ENCODE data around the gene MVK. TPM values are rescaled to one million over a fixed set of nuclear protein-coding genes. Genes with fewer than 3 reads are reported as not detected.

Gene MVK
- polyA plus RNA-seq, 1 experiment: 4.7 TPM

DNA sequence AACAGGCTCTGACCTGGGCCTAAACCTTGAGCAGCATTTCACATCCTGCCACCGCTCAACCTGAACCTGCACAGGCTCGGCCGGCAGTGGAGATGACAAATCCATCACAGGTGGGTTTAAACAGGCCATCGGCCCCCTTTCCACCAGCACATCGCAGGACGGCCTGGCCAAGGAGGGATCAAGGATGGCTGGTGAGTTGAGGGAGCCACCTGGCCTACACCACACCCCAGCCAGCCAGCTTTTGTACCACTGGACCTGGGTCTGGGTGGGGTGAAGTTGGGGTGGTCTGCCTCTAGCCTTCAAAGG lies 14.4 kb upstream of the MVK start:
- no peak for DNase-seq (ENCODE audit: low read depth, low spot score)
- Histone ChIP-seq H3K27me3 (ENCODE audit: control insufficient read depth, insufficient read depth, low read length) (peaks cover 10% of the 10 kb centered on the region), H3K4me3 (ENCODE audit: low read depth, low read length) (no peak overlapping the region), H3K27ac (ENCODE audit: low read depth, low read length) (no peak overlapping the region), H3K9me3 (ENCODE audit: control insufficient read depth, insufficient read depth, low read length) (peaks cover 3% of the 10 kb centered on the region; the same call in 1 of the 2 replicates)
- TF ChIP-seq, protein P1, sequence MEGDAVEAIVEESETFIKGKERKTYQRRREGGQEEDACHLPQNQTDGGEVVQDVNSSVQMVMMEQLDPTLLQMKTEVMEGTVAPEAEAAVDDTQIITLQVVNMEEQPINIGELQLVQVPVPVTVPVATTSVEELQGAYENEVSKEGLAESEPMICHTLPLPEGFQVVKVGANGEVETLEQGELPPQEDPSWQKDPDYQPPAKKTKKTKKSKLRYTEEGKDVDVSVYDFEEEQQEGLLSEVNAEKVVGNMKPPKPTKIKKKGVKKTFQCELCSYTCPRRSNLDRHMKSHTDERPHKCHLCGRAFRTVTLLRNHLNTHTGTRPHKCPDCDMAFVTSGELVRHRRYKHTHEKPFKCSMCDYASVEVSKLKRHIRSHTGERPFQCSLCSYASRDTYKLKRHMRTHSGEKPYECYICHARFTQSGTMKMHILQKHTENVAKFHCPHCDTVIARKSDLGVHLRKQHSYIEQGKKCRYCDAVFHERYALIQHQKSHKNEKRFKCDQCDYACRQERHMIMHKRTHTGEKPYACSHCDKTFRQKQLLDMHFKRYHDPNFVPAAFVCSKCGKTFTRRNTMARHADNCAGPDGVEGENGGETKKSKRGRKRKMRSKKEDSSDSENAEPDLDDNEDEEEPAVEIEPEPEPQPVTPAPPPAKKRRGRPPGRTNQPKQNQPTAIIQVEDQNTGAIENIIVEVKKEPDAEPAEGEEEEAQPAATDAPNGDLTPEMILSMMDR (IDR thresholded peaks at IDR 0.05; ENCODE audit: low read depth, low read length): no peak
- ChIA-PET POLR2A (no interaction called here), CTCF (interaction anchor here (1.4 kb wide), 1 partner anchor 39 kb away, joined by 5 read pairs; no protein-coding TSS in a partner anchor)

DNA sequence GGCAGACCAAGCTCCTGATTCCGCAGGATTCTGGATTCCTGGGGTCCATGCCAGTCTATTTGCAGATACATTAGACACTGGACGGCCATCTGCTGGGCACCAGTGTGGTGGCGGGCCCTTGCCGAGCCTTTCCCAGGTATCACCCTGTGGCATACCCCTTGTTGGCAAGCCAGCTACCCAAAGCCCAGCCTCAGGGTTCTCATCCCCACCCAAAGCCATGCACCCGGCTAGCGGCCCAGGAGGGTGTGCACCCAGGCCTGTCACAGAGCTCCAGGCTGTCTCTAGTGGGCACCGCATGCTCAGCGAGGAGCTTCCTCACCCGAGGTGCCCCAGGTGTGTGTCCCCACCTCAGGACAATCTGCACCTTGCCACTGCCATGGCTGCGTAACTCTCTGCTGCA lies 14.0 kb upstream of the MVK start:
- H3K4me3 ChIP-seq (ENCODE audit: low read depth, low read length): no peak overlapping the region
- H3K27me3 ChIP-seq (ENCODE audit: control insufficient read depth, insufficient read depth, low read length): peaks cover 6% of the 10 kb centered on the region
- no peak overlapping the region for H3K27ac ChIP-seq (ENCODE audit: low read depth, low read length)
- POLR2A ChIA-PET: no interaction called here
- TF ChIP-seq, protein P1 (IDR thresholded peaks at IDR 0.05; ENCODE audit: low read depth, low read length): no peak
- H3K9me3 ChIP-seq (ENCODE audit: control insufficient read depth, insufficient read depth, low read length): peaks cover 3% of the 10 kb centered on the region; the same call in 1 of the 2 replicates
- DNase-seq (ENCODE audit: low read depth, low spot score): no peak
- CTCF ChIA-PET: interaction anchor here (1.4 kb wide), 1 partner anchor 38 kb away, joined by 5 read pairs; no protein-coding TSS in a partner anchor

DNA sequence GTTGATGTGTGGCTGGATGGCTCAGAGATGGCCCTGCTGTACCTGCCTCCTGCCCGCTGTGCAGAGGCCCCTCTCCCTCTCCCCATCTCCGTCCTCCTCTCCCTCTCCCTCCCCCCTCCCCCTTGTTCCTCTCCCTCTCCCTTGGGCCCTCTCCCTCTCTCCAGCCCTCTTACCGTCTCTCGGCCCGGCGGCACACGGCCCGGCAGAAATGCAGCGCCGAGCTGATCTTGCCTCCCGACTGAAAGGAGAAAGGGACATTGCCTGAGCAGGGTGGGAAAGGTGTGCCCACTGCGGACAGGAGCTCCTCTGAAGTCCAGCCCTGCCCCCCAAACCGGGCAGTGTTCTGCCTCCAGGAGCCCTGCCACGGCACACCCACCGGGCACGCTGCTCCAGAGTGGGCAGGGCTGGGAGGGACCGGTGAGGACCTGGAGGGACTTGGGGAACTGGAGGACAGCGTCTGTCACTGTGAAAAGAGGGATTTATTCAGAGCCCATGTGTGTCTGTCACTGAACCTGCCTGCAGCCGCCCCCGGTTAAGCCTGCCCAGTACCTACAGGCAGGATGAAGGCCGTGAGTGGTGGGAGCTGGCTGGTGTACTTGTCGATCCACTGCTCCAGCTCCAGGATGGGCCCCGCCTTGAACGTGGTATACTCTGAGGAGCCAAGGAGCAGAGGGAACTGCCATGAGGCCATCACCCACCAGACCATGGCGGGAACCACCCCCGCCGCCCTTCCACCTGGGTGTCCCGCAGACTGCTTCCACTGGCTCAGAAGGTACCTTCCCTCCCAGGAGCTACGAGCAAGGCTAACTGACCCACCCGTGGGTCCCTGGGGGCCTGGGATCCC lies 12.5 kb upstream of the MVK start:
- no peak for DNase-seq (ENCODE audit: low read depth, low spot score)
- TF ChIP-seq, protein P1 (IDR thresholded peaks at IDR 0.05; ENCODE audit: low read depth, low read length): no peak
- Histone ChIP-seq H3K9me3 (ENCODE audit: control insufficient read depth, insufficient read depth, low read length) (peaks cover 3% of the 10 kb centered on the region; the same call in 1 of the 2 replicates), H3K27ac (ENCODE audit: low read depth, low read length) (no peak overlapping the region), H3K27me3 (ENCODE audit: control insufficient read depth, insufficient read depth, low read length) (no peaks in the 10 kb centered on the region), H3K4me3 (ENCODE audit: low read depth, low read length) (no peak overlapping the region)
- ChIA-PET POLR2A (interaction anchor here (0.5 kb wide), 1 partner anchor 1058 kb away, joined by 7 read pairs; no protein-coding TSS in a partner anchor), CTCF (interaction anchor here (0.9 kb wide), 1 partner anchor 42 kb away, joined by 3 read pairs; no protein-coding TSS in a partner anchor)

DNA sequence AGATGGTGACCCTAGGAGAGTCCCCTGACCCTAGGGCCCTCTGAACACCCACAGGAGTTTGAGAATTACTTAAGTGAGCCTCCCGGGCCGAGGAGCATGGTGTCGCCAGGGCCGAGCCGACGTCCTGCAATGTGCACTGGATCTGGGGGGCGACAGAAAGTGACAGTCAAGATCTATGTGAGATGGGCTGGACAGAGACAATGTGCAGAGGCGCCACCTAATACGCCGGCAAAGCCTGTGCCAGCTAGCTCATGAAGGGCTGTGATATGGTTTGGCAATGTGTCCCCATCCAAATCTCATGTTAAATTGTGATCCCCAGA lies 11.9 kb upstream of the MVK start:
- H3K9me3 ChIP-seq (ENCODE audit: control insufficient read depth, insufficient read depth, low read length): peaks cover 3% of the 10 kb centered on the region; the same call in 1 of the 2 replicates
- no peak overlapping the region for H3K4me3 ChIP-seq (ENCODE audit: low read depth, low read length)
- ChIA-PET CTCF (no interaction called here), POLR2A (no interaction called here)
- no peak overlapping the region for H3K27ac ChIP-seq (ENCODE audit: low read depth, low read length)
- no peaks in the 10 kb centered on the region for H3K27me3 ChIP-seq (ENCODE audit: control insufficient read depth, insufficient read depth, low read length)
- TF ChIP-seq, protein P1 (IDR thresholded peaks at IDR 0.05; ENCODE audit: low read depth, low read length): no peak
- DNase-seq (ENCODE audit: low read depth, low spot score): no peak

DNA sequence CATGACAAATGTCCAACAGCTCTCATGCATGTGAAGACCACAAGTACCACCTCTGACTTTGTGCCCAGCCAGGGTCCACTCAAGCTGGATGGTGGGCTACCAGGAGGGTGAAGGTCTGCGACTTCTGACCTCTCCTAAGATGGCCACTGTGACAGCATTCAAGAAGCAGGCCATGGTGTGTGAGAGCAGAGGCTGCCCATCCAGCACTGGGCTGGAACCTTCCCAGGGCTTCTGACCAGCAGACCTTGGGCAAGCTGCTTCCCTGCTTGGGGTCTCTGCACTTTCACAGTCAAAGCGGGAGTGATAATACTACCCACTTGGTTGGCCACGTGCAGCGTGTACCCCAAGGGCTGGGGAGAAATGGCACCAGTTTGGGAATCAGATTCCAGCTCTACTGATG lies 10.7 kb upstream of the MVK start:
- H3K4me3 ChIP-seq (ENCODE audit: low read depth, low read length): no peak overlapping the region
- CTCF ChIA-PET: no interaction called here
- no peaks in the 10 kb centered on the region for H3K27me3 ChIP-seq (ENCODE audit: control insufficient read depth, insufficient read depth, low read length)
- TF ChIP-seq, protein P1 (IDR thresholded peaks at IDR 0.05; ENCODE audit: low read depth, low read length): no peak
- no peak for DNase-seq (ENCODE audit: low read depth, low spot score)
- POLR2A ChIA-PET: no interaction called here
- no peak overlapping the region for H3K27ac ChIP-seq (ENCODE audit: low read depth, low read length)
- H3K9me3 ChIP-seq (ENCODE audit: control insufficient read depth, insufficient read depth, low read length): peaks cover 3% of the 10 kb centered on the region; the same call in 1 of the 2 replicates
